Liver (tissue), 9 donors: ENCODE results near the gene C5orf58. TPM values are rescaled to one million over a fixed set of nuclear protein-coding genes. Genes with fewer than 3 reads are reported as not detected.

ENCODE experiments used
- DNase-seq: peaks from one replicate; pipeline ENCODE4 v3.0.0-alpha.2; 2017; ENCODE audit warnings: low spot score
- H3K27ac ChIP-seq, 2 donors: one replicate each; pipeline ENCODE4 v1.7.0; 2013; ENCODE audit warnings: inconsistent platforms in 2 of 2, low read length in 2 of 2, control low read depth in 1 of 2, low read depth in 1 of 2, mild to moderate bottlenecking in 1 of 2
- H3K27me3 ChIP-seq, 4 donors: one replicate each; pipeline versions ENCODE4 v1.6.1 to v1.7.0; 2013; ENCODE audit warnings: low read length in 3 of 4, inconsistent platforms in 1 of 4, mild to moderate bottlenecking in 1 of 4, moderate library complexity in 1 of 4; ENCODE audit not compliant: control insufficient read depth in 4 of 4, insufficient read depth in 4 of 4
- H3K36me3 ChIP-seq, 4 donors: one replicate each; pipeline versions ENCODE4 v1.6.1 to v1.7.0; 2013; ENCODE audit warnings: low read length in 3 of 4, mild to moderate bottlenecking in 3 of 4, low read depth in 1 of 4, moderate library complexity in 1 of 4; ENCODE audit not compliant: control insufficient read depth in 4 of 4, insufficient read depth in 3 of 4
- H3K4me1 ChIP-seq, 4 donors: one replicate each; pipeline versions ENCODE4 v1.6.1 to v1.7.0; 2013; ENCODE audit warnings: low read length in 3 of 4, mild to moderate bottlenecking in 3 of 4, moderate library complexity in 1 of 4; ENCODE audit not compliant: control insufficient read depth in 4 of 4, insufficient read depth in 4 of 4
- H3K4me3 ChIP-seq, 3 donors: one replicate each; pipeline versions ENCODE4 v1.6.1 to v1.7.0; 2013; ENCODE audit warnings: low read length in 3 of 3, control low read depth in 1 of 3, low read depth in 1 of 3, mild to moderate bottlenecking in 1 of 3
- H3K9ac ChIP-seq, 2 donors: one replicate each; pipeline ENCODE4 v1.7.0; 2013; ENCODE audit warnings: low read length in 2 of 2, mild to moderate bottlenecking in 2 of 2, moderate library complexity in 2 of 2, control low read depth in 1 of 2, low read depth in 1 of 2
- H3K9me3 ChIP-seq, 4 donors: one replicate each; pipeline versions ENCODE4 v1.6.1 to v1.7.0; 2013; ENCODE audit warnings: low read length in 3 of 4; ENCODE audit not compliant: control insufficient read depth in 4 of 4
- ATF3 ChIP-seq: IDR thresholded peaks from 2 replicates; pipeline ENCODE4 v1.6.1; 2016; ENCODE audit warnings: antibody characterized with exemption
- CTCF ChIP-seq: fragments of 150-350 bp; IDR thresholded peaks from 2 replicates; pipeline ENCODE4 v1.5.1; 2017; ENCODE audit warnings: improper control_type of control experiment, low read depth, low read length; ENCODE audit not compliant: missing input control
- FOXA1 ChIP-seq: IDR thresholded peaks from 2 replicates; pipeline ENCODE4 v1.6.1; 2016; ENCODE audit warnings: antibody characterized with exemption
- FOXA2 ChIP-seq: IDR thresholded peaks from 2 replicates; pipeline ENCODE4 v1.6.1; 2016; ENCODE audit warnings: antibody characterized with exemption
- JUND ChIP-seq, 2 donors: IDR thresholded peaks; 2 replicates each; pipeline ENCODE4 v1.6.1; 2016; ENCODE audit warnings: antibody characterized with exemption in 2 of 2
- MAX ChIP-seq: IDR thresholded peaks from 2 replicates; pipeline ENCODE4 v1.6.1; 2016; ENCODE audit warnings: antibody characterized with exemption
- NR2F2 ChIP-seq: IDR thresholded peaks from 2 replicates; pipeline ENCODE4 v1.6.1; 2016; ENCODE audit warnings: antibody characterized with exemption
- RXRA ChIP-seq, 2 donors: IDR thresholded peaks; 2 replicates each; pipeline ENCODE4 v1.6.1; 2017 to 2018; ENCODE audit warnings: antibody characterized with exemption in 2 of 2, mild to moderate bottlenecking in 1 of 2
- SP1 ChIP-seq: IDR thresholded peaks from 2 replicates; pipeline ENCODE4 v1.6.1; 2018; ENCODE audit warnings: antibody characterized with exemption, mild to moderate bottlenecking
- TAF1 ChIP-seq: conservative IDR thresholded peaks from 2 replicates; pipeline ENCODE4 v1.6.1; 2016; ENCODE audit warnings: antibody characterized with exemption, mild to moderate bottlenecking
- ZBTB33 ChIP-seq: IDR thresholded peaks from 2 replicates; pipeline ENCODE4 v1.6.1; 2016; ENCODE audit warnings: antibody characterized with exemption
- WGBS: extraction: QIAGEN DNeasy Blood & Tissue Kit; methylation state at CpG from one replicate; pipeline ENCODE4 v1.1.7; 2013; 5-methylcytosine and 5-hydroxymethylcytosine counted together
- polyA plus RNA-seq, 2 donors: library from polyadenylated mRNA; stranded (reverse) in 1 of 2; unstranded in 1 of 2; fragments of 200-250 nt in 1 of 2; fragments of >200 nt in 1 of 2; fragmentation: Nextera tagmentation in 1 of 2; extraction: Ambion mirVana in 1 of 2; gene quantifications; one replicate each; pipeline versions ENCODE4 v1.2.1 to v1.2.3, GENCODE V29; 2013 to 2015
- total RNA-seq, 2 donors: library from RNA; depleted of rRNA; stranded (reverse); fragments of >200 nt; gene quantifications; one replicate each; pipeline ENCODE4 v1.2.3, GENCODE V29; 2014
- donor health status: healthy.
- donor health status: healthy.
- donor health status: healthy.
- donor health status: healthy.
- donor health status: healthy.

Gene C5orf58
- total and polyA plus RNA-seq, 4 donors: 0.64 TPM; not detected in 3

GRCh38 chr5:170252109-170252508 is 19.3 kb downstream of the C5orf58 start:
- 55% methylated on average over 3 of the region's 3 CpGs for WGBS
- no peak overlapping the region for H3K9ac ChIP-seq
- peaks cover 0 to 3% (median 0%) of the 10 kb centered on the region in 4 donors for H3K4me1 ChIP-seq
- H3K27me3 ChIP-seq: peaks cover 0 to 6% (median 2%) of the 10 kb centered on the region in 4 donors
- no peak for TF ChIP-seq RXRA (IDR thresholded peaks at IDR 0.05)
- H3K27ac ChIP-seq: no peak overlapping the region
- DNase-seq: no peak
- peaks cover 2 to 30% (median 17%) of the 10 kb centered on the region in 4 donors for H3K36me3 ChIP-seq
- H3K9me3 ChIP-seq: peaks cover 0 to 2% (median 0%) of the 10 kb centered on the region in 4 donors
- no peak overlapping the region for H3K4me3 ChIP-seq

- no peak overlapping the region for H3K4me3 ChIP-seq
- peaks cover 0 to 2% (median 0%) of the 10 kb centered on the region in 4 donors for H3K9me3 ChIP-seq
- H3K27ac ChIP-seq: no peak overlapping the region
- peaks cover 0 to 6% (median 2%) of the 10 kb centered on the region in 4 donors for H3K27me3 ChIP-seq
- H3K4me1 ChIP-seq: peaks cover 0 to 3% (median 0%) of the 10 kb centered on the region in 4 donors
- no peak for DNase-seq
- no peak overlapping the region for H3K9ac ChIP-seq
- WGBS: 49% methylated on average over 9 of the region's 9 CpGs
- peaks cover 4 to 36% (median 19%) of the 10 kb centered on the region in 4 donors for H3K36me3 ChIP-seq
- no peak for TF ChIP-seq FOXA1
- TF ChIP-seq ATF3: no peak
- TF ChIP-seq MAX: no peak
- no peak for TF ChIP-seq ZBTB33
- no peak for TF ChIP-seq CTCF
- no peak for TF ChIP-seq SP1
- no peak for TF ChIP-seq FOXA2
Observed at GRCh38 chr5:170252720-170253350, 20.1 kb downstream of the C5orf58 start.

GRCh38 chr5:170254056-170254455 is 21.3 kb downstream of the C5orf58 start:
- H3K9ac ChIP-seq: no peak overlapping the region
- no peak for DNase-seq
- H3K9me3 ChIP-seq: peaks cover 0 to 2% (median 0%) of the 10 kb centered on the region in 4 donors
- TF ChIP-seq NR2F2 (no peak), TAF1 (no peak), JUND (IDR thresholded peaks at IDR 0.05) (no peak)
- H3K27ac ChIP-seq: no peak overlapping the region
- peaks cover 0 to 6% (median 2%) of the 10 kb centered on the region in 4 donors for H3K27me3 ChIP-seq
- H3K4me3 ChIP-seq: no peak overlapping the region
- 59% methylated on average over 8 of the region's 8 CpGs for WGBS
- no peaks in the 10 kb centered on the region for H3K4me1 ChIP-seq
- peaks cover 4 to 39% (median 19%) of the 10 kb centered on the region in 4 donors for H3K36me3 ChIP-seq
